A549 (cell line): ENCODE results near the gene CBFA2T2. TPM values are rescaled to one million over a fixed set of nuclear protein-coding genes. Genes with fewer than 3 reads are reported as not detected.

Experiments used
- ATAC-seq, 2 experiments: fragments of 200-7000 bp in 1 of 2; fragments of >200 bp in 1 of 2; cut with Nextera tagmentation in 1 of 2; cut with Tn5 transposase in 1 of 2; 3 replicates each; pipeline versions ENCODE4 v1.8.0 to v1.9.1; 2018 to 2020; ENCODE audit warnings: mild to moderate bottlenecking in 1 of 2, moderate library complexity in 1 of 2
- CTCF ChIA-PET: fragments of 300-600 bp; sonication (Branson Sonifier 250); formaldehyde crosslinking; extraction: SDS; loops from one replicate; lab custom pipeline; 2021; ENCODE audit warnings: antibody characterized with exemption, inconsistent platforms; lab: Yijun Ruan, JAX
- POLR2A ChIA-PET: fragments of 350-600 bp; formaldehyde crosslinking; extraction: SDS; loops from one replicate; lab custom pipeline; 2021; ENCODE audit warnings: antibody characterized with exemption, inconsistent platforms; lab: Yijun Ruan, JAX
- DNase-seq, 2 experiments: peaks; one replicate each; pipeline versions ENCODE4 v3.0.0 to v3.0.0-alpha.2; 2011 to 2016; ENCODE audit warnings: low read depth in 1 of 2, low spot score in 1 of 2
- FAIRE-seq: peaks from 2 replicates; lab custom pipeline; 2011; peaks lifted over from hg19 to GRCh38; lab: Jason Lieb, UNC
- H3K27ac ChIP-seq, 2 experiments: fragments of >200 bp; sonication (Bioruptor Twin); formaldehyde crosslinking; 3 replicates each; pipeline ENCODE4 v1.5.1; 2016 to 2017
- H3K4me1 ChIP-seq: fragments of >200 bp; sonication (Bioruptor Twin); formaldehyde crosslinking; 3 replicates; pipeline ENCODE4 v1.6.1; 2016
- H3K4me2 ChIP-seq: fragments of >200 bp; sonication (Bioruptor Twin); formaldehyde crosslinking; 3 replicates; pipeline ENCODE4 v1.6.1; 2016
- H3K4me3 ChIP-seq: fragments of >200 bp; sonication (Bioruptor Twin); formaldehyde crosslinking; 3 replicates; pipeline ENCODE4 v1.5.1; 2016
- H3K9me3 ChIP-seq: fragments of >200 bp; sonication (Bioruptor Twin); formaldehyde crosslinking; 3 replicates; pipeline ENCODE4 v1.6.1; 2016
- BCL3 ChIP-seq: fragments of >200 bp; sonication (Bioruptor Twin); formaldehyde crosslinking; IDR thresholded peaks from 3 replicates; pipeline ENCODE4 v1.6.1; 2016
- CTCF ChIP-seq: fragments of >200 bp; sonication (Bioruptor Twin); formaldehyde crosslinking; IDR thresholded peaks from 3 replicates; pipeline ENCODE4 v1.5.1; 2016
- E2F6 ChIP-seq: IDR thresholded peaks from 2 replicates; pipeline ENCODE4 v1.6.1; 2012; ENCODE audit warnings: low read depth, borderline replicate concordance
- ESRRA ChIP-seq: fragments of 150-350 bp; IDR thresholded peaks from 2 replicates; pipeline ENCODE4 v1.6.1; 2014; ENCODE audit warnings: mild to moderate bottlenecking, low read length, borderline replicate concordance
- HEYL ChIP-seq: fragments of 250-450 bp; sonication (Bioruptor Pico); IDR thresholded peaks from 2 replicates; pipeline ENCODE4 v1.8.0; 2021; ENCODE audit warnings: mild to moderate bottlenecking, moderate library complexity
- HOXA7 ChIP-seq: fragments of 250-450 bp; sonication (Bioruptor Pico); IDR thresholded peaks from 2 replicates; pipeline ENCODE4 v1.5.0; 2020; ENCODE audit warnings: mild to moderate bottlenecking, moderate library complexity
- HOXB13 ChIP-seq: fragments of 250-450 bp; sonication (Bioruptor Pico); IDR thresholded peaks from 2 replicates; pipeline ENCODE4 v1.5.0; 2020; ENCODE audit warnings: low read depth, mild to moderate bottlenecking, moderate library complexity
- HOXB5 ChIP-seq: fragments of 250-450 bp; sonication (Bioruptor Pico); IDR thresholded peaks from 2 replicates; pipeline ENCODE4 v1.5.0; 2020; ENCODE audit warnings: mild to moderate bottlenecking, moderate library complexity
- JUN ChIP-seq, 2 experiments: fragments of >200 bp; sonication (Bioruptor Twin); formaldehyde crosslinking; IDR thresholded peaks; 2 replicates in 1 of 2; 3 replicates in 1 of 2; pipeline ENCODE4 v1.6.1; 2016 to 2017
- PHF8 ChIP-seq: fragments of 200-600 bp; sonication (generic); IDR thresholded peaks from 2 replicates; pipeline ENCODE4 v1.6.1; 2016; ENCODE audit warnings: low read depth, mild to moderate bottlenecking, antibody characterized with exemption, moderate library complexity, borderline replicate concordance
- POLR2A ChIP-seq: IDR thresholded peaks from 2 replicates; pipeline ENCODE4 v1.6.1; 2012; ENCODE audit warnings: mild to moderate bottlenecking, low read length
- POLR2AphosphoS2 ChIP-seq: conservative IDR thresholded peaks from 2 replicates; pipeline ENCODE4 v1.6.1; 2012; ENCODE audit warnings: low read length, improper control_type of control experiment, inconsistent platforms
- RFX5 ChIP-seq: fragments of 450-650 bp; IDR thresholded peaks from 2 replicates; pipeline ENCODE4 v1.7.1; 2014; ENCODE audit warnings: antibody characterized with exemption, mild to moderate bottlenecking, moderate library complexity
- RNF2 ChIP-seq: fragments of 200-600 bp; sonication (generic); IDR thresholded peaks from 2 replicates; pipeline ENCODE4 v1.6.1; 2016; ENCODE audit warnings: low read depth, mild to moderate bottlenecking, antibody characterized with exemption, moderate library complexity, borderline replicate concordance
- SMC3 ChIP-seq: fragments of >200 bp; sonication (Bioruptor Twin); formaldehyde crosslinking; IDR thresholded peaks from 3 replicates; pipeline ENCODE4 v1.6.1; 2018; ENCODE audit warnings: inconsistent platforms
- SREBF2 ChIP-seq: fragments of 450-650 bp; IDR thresholded peaks from 2 replicates; pipeline ENCODE4 v1.6.1; 2014; ENCODE audit warnings: mild to moderate bottlenecking, moderate library complexity
- TP53 ChIP-seq: fragments of 250-450 bp; sonication (Bioruptor Pico); IDR thresholded peaks from 2 replicates; pipeline ENCODE4 v1.5.0; 2021; ENCODE audit warnings: mild to moderate bottlenecking, moderate library complexity
- ZC3H11A ChIP-seq: fragments of 450-650 bp; IDR thresholded peaks from 2 replicates; pipeline ENCODE4 v1.6.1; 2014; ENCODE audit warnings: antibody characterized with exemption, mild to moderate bottlenecking
- ZFP36 ChIP-seq: fragments of 450-650 bp; IDR thresholded peaks from 2 replicates; pipeline ENCODE4 v1.6.1; 2014; ENCODE audit warnings: borderline replicate concordance; ENCODE audit not compliant: partially characterized antibody
- ZNF302 ChIP-seq: fragments of 250-450 bp; sonication (Bioruptor Pico); IDR thresholded peaks from 2 replicates; pipeline ENCODE4 v1.9.0; 2021; ENCODE audit warnings: inconsistent platforms, mild to moderate bottlenecking, moderate library complexity
- WGBS: methylation state at CpG from one replicate; pipeline ENCODE4 v1.1.6; 2017; ENCODE audit errors: missing lambda C conversion rate; 5-methylcytosine and 5-hydroxymethylcytosine counted together
- polyA plus RNA-seq, 4 experiments: library from polyadenylated mRNA; depleted of rRNA in 3 of 4; stranded (reverse); fragments of >200 nt; fragmentation: RNase III in 1 of 4; extraction: RNeasy Plus Mini Kit Qiagen cat#74134 plus additional on column Dnase treatment in 1 of 4; gene quantifications; 2 replicates in 3 of 4; 3 replicates in 1 of 4; pipeline ENCODE4 v1.2.3, GENCODE V29; 2011 to 2017
- TF ChIP-seq, protein P1 (sequence below): IDR thresholded peaks from 2 replicates; pipeline ENCODE4 v1.6.1; 2012
- TF ChIP-seq, protein P2 (sequence below): IDR thresholded peaks from 2 replicates; pipeline ENCODE4 v1.6.1; 2012
- TF ChIP-seq, protein P3 (sequence below): fragments of 250-450 bp; sonication (Bioruptor Pico); IDR thresholded peaks from 2 replicates; pipeline ENCODE4 v1.5.0; 2021; ENCODE audit warnings: mild to moderate bottlenecking, moderate library complexity, borderline replicate concordance
- TF ChIP-seq, protein P4 (sequence below): fragments of 200-600 bp; sonication (generic); IDR thresholded peaks from 2 replicates; pipeline ENCODE4 v1.6.1; 2016; ENCODE audit warnings: antibody characterized with exemption, mild to moderate bottlenecking, moderate library complexity

Gene CBFA2T2
- polyA plus RNA-seq, 2 of the 4 experiments (the other 2 are of a cell fraction): 6.8 to 9.4 TPM

GRCh38 chr20:33674294-33675135 lies 184.6 kb downstream of the CBFA2T2 start, which contains the start of gene NECAB3:
Gene NECAB3 (minus strand): TSS chr20:33674428. CDS start chr20:33674352, 76 bp downstream.
- ATAC-seq: peak; percentile 82
- TF ChIP-seq POLR2A (peak; percentile 86), HOXB5 (CRISPR knock-in tag) (no peak), ESRRA (no peak), ZNF302 (CRISPR knock-in tag) (no peak), HOXB13 (no peak), SREBF2 (no peak), CTCF (no peak), TP53 (CRISPR knock-in tag) (peak; percentile 63; the same call in 1 of the 2 replicates), E2F6 (peak; percentile 40; the same call in 1 of the 2 replicates), HEYL (no peak), RNF2 (peak; percentile 63), ZC3H11A (no peak), PHF8 (peak; percentile 76), RFX5 (no peak), BCL3 (peak; percentile 71; the same call in 2 of the 3 replicates), POLR2AphosphoS2 (0 out of 2 replicates have a peak, but pooled peaks have one; percentile 43), ZFP36 (no peak), JUN (IDR thresholded peaks at IDR 0.05) (peak in 1 of 2 experiments; percentile 78; a peak in 3 of 5 replicates), HOXA7 (peak; percentile 20; the same call in 1 of the 2 replicates), SMC3 (no peak)
- TF ChIP-seq, protein P1, sequence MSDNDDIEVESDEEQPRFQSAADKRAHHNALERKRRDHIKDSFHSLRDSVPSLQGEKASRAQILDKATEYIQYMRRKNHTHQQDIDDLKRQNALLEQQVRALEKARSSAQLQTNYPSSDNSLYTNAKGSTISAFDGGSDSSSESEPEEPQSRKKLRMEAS: no peak
- TF ChIP-seq, protein P2, sequence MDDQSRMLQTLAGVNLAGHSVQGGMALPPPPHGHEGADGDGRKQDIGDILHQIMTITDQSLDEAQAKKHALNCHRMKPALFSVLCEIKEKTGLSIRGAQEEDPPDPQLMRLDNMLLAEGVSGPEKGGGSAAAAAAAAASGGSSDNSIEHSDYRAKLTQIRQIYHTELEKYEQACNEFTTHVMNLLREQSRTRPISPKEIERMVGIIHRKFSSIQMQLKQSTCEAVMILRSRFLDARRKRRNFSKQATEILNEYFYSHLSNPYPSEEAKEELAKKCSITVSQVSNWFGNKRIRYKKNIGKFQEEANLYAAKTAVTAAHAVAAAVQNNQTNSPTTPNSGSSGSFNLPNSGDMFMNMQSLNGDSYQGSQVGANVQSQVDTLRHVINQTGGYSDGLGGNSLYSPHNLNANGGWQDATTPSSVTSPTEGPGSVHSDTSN: peak; percentile 54; the same call in 1 of the 2 replicates
- TF ChIP-seq, protein P3, sequence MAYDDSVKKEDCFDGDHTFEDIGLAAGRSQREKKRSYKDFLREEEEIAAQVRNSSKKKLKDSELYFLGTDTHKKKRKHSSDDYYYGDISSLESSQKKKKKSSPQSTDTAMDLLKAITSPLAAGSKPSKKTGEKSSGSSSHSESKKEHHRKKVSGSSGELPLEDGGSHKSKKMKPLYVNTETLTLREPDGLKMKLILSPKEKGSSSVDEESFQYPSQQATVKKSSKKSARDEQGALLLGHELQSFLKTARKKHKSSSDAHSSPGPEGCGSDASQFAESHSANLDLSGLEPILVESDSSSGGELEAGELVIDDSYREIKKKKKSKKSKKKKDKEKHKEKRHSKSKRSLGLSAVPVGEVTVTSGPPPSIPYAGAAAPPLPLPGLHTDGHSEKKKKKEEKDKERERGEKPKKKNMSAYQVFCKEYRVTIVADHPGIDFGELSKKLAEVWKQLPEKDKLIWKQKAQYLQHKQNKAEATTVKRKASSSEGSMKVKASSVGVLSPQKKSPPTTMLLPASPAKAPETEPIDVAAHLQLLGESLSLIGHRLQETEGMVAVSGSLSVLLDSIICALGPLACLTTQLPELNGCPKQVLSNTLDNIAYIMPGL (CRISPR knock-in tag): no peak
- TF ChIP-seq, protein P4, sequence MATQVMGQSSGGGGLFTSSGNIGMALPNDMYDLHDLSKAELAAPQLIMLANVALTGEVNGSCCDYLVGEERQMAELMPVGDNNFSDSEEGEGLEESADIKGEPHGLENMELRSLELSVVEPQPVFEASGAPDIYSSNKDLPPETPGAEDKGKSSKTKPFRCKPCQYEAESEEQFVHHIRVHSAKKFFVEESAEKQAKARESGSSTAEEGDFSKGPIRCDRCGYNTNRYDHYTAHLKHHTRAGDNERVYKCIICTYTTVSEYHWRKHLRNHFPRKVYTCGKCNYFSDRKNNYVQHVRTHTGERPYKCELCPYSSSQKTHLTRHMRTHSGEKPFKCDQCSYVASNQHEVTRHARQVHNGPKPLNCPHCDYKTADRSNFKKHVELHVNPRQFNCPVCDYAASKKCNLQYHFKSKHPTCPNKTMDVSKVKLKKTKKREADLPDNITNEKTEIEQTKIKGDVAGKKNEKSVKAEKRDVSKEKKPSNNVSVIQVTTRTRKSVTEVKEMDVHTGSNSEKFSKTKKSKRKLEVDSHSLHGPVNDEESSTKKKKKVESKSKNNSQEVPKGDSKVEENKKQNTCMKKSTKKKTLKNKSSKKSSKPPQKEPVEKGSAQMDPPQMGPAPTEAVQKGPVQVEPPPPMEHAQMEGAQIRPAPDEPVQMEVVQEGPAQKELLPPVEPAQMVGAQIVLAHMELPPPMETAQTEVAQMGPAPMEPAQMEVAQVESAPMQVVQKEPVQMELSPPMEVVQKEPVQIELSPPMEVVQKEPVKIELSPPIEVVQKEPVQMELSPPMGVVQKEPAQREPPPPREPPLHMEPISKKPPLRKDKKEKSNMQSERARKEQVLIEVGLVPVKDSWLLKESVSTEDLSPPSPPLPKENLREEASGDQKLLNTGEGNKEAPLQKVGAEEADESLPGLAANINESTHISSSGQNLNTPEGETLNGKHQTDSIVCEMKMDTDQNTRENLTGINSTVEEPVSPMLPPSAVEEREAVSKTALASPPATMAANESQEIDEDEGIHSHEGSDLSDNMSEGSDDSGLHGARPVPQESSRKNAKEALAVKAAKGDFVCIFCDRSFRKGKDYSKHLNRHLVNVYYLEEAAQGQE: no peak
- TF ChIP-seq, all 56 proteins: peak for 10
- DNase-seq (peak; percentile 54 to 75), FAIRE-seq (no peak)
- peaks cover 23% of the 10 kb centered on the region for H3K4me1 ChIP-seq
- H3K4me3 ChIP-seq: peak within 1 kb of the TSS; percentile 61
- H3K9me3 ChIP-seq: no peaks in the 10 kb centered on the region
- WGBS: 14% methylated on average over 42 of the region's 73 CpGs
- POLR2A ChIA-PET: interaction anchor here (1.5 to 1.6 kb wide), 2 partner anchors 11 kb away, joined by 3 to 5 read pairs; no protein-coding TSS in a partner anchor
- CTCF ChIA-PET: interaction anchor here (0.9 to 2.6 kb wide), 3 partner anchors 11 to 118 kb away, joined by 3 to 8 read pairs (median 3); no protein-coding TSS in a partner anchor
- H3K4me2 ChIP-seq: peak within 1 kb of the TSS; percentile 82
- H3K27ac ChIP-seq: peak within 1 kb of the TSS; percentile 76 to 94
